Uterus (tissue), 2 donors: Measurements from ENCODE around the gene ZNF658.
"Not testable (repeated sequence)": the region's sequence is repeated elsewhere in the genome, so short reads cannot be mapped to it uniquely, and the experiment has no call there.

ENCODE experiments used
- POLR2A ChIP-seq, 2 donors: fragments of 450-650 bp; IDR thresholded peaks; one replicate each; pipeline ENCODE4 v1.6.1; 2016; ENCODE audit warnings: antibody characterized with exemption in 2 of 2, mild to moderate bottlenecking in 1 of 2, moderate library complexity in 1 of 2
- TF ChIP-seq, protein P1 (sequence below), 4 experiments: fragments of 200-600 bp in 2 of 4; fragments of 450-650 bp in 2 of 4; sonication (generic) in 2 of 4; IDR thresholded peaks; one replicate each; pipeline ENCODE4 v1.5.1; 2016 to 2019; ENCODE audit warnings: antibody characterized with exemption in 4 of 4, mild to moderate bottlenecking in 2 of 4, moderate library complexity in 1 of 4

DNA sequence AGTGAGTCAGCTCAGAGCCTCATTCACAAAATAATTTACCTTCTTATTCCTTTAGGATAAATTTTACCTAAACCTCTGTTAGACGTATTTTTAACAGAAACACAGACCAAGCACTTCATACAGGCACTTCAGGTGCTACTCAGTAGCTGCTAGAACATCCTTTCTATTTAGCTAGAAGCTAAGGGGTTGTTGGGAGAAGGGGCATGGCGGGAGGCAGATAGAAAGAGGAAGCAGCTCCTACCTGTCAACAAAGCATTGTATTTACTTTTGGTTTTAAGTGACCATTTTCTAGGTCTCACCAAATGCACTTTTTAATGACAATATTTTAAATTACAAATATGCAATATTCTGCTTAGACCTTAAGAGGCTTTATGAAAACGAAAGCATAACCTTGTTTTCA lies 19.9 kb upstream of the ZNF658 start:
- TF ChIP-seq POLR2A (IDR thresholded peaks at IDR 0.05) = not testable (repeated sequence)
- TF ChIP-seq, protein P1, sequence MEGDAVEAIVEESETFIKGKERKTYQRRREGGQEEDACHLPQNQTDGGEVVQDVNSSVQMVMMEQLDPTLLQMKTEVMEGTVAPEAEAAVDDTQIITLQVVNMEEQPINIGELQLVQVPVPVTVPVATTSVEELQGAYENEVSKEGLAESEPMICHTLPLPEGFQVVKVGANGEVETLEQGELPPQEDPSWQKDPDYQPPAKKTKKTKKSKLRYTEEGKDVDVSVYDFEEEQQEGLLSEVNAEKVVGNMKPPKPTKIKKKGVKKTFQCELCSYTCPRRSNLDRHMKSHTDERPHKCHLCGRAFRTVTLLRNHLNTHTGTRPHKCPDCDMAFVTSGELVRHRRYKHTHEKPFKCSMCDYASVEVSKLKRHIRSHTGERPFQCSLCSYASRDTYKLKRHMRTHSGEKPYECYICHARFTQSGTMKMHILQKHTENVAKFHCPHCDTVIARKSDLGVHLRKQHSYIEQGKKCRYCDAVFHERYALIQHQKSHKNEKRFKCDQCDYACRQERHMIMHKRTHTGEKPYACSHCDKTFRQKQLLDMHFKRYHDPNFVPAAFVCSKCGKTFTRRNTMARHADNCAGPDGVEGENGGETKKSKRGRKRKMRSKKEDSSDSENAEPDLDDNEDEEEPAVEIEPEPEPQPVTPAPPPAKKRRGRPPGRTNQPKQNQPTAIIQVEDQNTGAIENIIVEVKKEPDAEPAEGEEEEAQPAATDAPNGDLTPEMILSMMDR (IDR thresholded peaks at IDR 0.05) = not testable (repeated sequence)
